Suprapubic skin (tissue), 4 donors: Measurements from ENCODE around the gene TOX3.

Experiments
- CTCF ChIP-seq, 2 donors: fragments of 200-600 bp in 1 of 2; fragments of 450-650 bp in 1 of 2; sonication (generic) in 1 of 2; IDR thresholded peaks; one replicate each; pipeline ENCODE4 v1.5.1; 2016 to 2019; ENCODE audit warnings: antibody characterized with exemption in 2 of 2, mild to moderate bottlenecking in 1 of 2, moderate library complexity in 1 of 2
- EP300 ChIP-seq: sonication (generic); formaldehyde crosslinking; IDR thresholded peaks from one replicate; pipeline ENCODE4 v1.6.1; 2017; ENCODE audit warnings: antibody characterized with exemption
- POLR2A ChIP-seq, 2 donors: fragments of 450-650 bp; IDR thresholded peaks; one replicate each; pipeline ENCODE4 v1.6.1; 2017; ENCODE audit warnings: antibody characterized with exemption in 2 of 2, mild to moderate bottlenecking in 2 of 2, moderate library complexity in 2 of 2
- POLR2AphosphoS5 ChIP-seq, 3 donors: sonication (generic); formaldehyde crosslinking; IDR thresholded peaks; one replicate each; pipeline ENCODE4 v1.6.1; 2017; ENCODE audit warnings: antibody characterized with exemption in 3 of 3

DNA sequence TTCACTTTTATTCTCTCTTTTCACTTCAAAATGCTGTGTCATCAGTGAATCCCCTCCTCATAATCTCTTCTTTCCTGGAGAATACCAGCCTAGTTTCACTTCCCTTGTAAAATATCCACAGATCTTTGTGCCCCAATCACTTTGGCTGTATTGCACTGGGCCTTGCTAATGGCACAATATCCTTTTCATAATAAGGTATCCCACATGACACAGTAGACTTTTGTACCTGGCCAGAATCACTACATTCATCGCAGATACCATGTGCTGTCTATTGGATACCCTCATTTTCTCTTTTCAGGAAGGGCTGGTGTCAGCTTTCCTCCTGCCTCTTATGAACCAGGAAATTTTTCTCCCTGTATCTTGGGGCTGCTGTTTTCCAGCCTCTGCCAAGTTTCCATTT is 25.7 kb upstream of the TOX3 start:
- TF ChIP-seq CTCF (IDR thresholded peaks at IDR 0.05) (no peak), POLR2A (IDR thresholded peaks at IDR 0.05) (no peak), POLR2AphosphoS5 (IDR thresholded peaks at IDR 0.05) (no peak), EP300 (no peak)
